ENCODE results near the gene CRP.

CRP gene, protein sequence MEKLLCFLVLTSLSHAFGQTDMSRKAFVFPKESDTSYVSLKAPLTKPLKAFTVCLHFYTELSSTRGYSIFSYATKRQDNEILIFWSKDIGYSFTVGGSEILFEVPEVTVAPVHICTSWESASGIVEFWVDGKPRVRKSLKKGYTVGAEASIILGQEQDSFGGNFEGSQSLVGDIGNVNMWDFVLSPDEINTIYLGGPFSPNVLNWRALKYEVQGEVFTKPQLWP
- 0 reads per million in 9 experiments for total RNA-seq

DNA sequence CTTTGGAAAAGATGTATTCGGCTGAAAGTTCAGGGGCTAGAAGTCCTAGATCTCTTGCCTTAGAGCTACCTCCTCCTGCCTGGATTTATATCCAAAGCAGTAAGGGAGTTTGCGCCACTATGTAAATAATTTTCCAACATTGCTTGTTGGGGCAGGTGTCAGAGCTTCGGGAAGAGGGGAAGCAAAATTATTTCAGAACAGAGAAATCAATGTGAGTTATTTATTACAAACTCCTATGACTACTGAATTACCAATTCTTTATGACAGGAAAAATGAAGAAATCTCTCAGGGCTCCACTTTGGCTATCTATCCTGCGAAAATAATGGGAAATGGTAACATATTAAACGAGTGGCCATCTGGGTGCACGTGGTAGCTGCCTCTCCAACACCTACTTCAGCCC lies at the start of gene CRP:
CRP (minus strand) TSS at position 61 of the 400 bp plus-strand sequence. CDS start 104 bp downstream, outside the sequence.
- Mint-ChIP-seq H3K27me3 (peaks cover 50 to 71% of the 10 kb centered on the region in 2 donors), H3K27ac (no peak within 1 kb of the TSS), H3K4me1 (ENCODE audit: low read depth in 2 of 2) (no peaks in the 10 kb centered on the region), H3K36me3 (ENCODE audit: insufficient read depth) (peaks cover 3% of the 10 kb centered on the region), H3K9me3 (peaks cover 0 to 2% of the 10 kb centered on the region in 2 donors), H3K4me3 (no peak within 1 kb of the TSS)
- ATAC-seq (replicated peaks), result no peak
- no peak for DNase-seq

DNA sequence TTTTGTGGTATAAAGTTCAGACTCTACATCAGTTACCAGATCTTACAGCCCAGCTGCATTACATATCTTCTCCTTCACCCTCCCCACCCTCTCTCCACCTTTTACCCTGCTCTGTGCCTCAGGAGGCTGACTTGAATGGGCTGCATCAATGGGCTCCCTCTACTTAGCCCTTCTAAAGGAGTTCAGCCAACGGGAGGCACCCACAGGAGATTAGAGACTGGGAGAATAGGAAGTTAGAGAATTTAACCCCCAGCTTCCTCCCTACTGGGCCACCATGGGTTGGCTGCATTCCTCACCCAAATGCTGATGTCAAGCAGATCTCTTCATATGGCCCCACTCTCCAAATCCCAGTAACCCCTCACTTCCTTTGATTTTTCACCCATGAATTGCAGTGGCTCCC lies 49.3 kb upstream of the CRP start:
- no peak for ATAC-seq (replicated peaks)
- no peak overlapping the region for H3K27ac Mint-ChIP-seq
- H3K4me3 Mint-ChIP-seq, result no peak overlapping the region
- no peaks in the 10 kb centered on the region for H3K9me3 Mint-ChIP-seq
- H3K36me3 Mint-ChIP-seq (ENCODE audit: insufficient read depth), result no peaks in the 10 kb centered on the region
- no peaks in the 10 kb centered on the region for H3K4me1 Mint-ChIP-seq (ENCODE audit: low read depth in 2 of 2)
- peaks cover 19 to 51% of the 10 kb centered on the region in 2 donors for H3K27me3 Mint-ChIP-seq
- no peak for DNase-seq

GRCh38 chr1:159756397-159756796 lies 42.0 kb upstream of the CRP start:
- no peaks in the 10 kb centered on the region for H3K4me1 Mint-ChIP-seq (ENCODE audit: low read depth in 2 of 2)
- no peaks in the 10 kb centered on the region for H3K9me3 Mint-ChIP-seq
- DNase-seq, result no peak
- no peak overlapping the region for H3K27ac Mint-ChIP-seq
- H3K27me3 Mint-ChIP-seq, result peaks cover 21 to 34% of the 10 kb centered on the region in 2 donors
- H3K36me3 Mint-ChIP-seq (ENCODE audit: insufficient read depth), result no peaks in the 10 kb centered on the region
- ATAC-seq (replicated peaks), result no peak
- H3K4me3 Mint-ChIP-seq, result no peak overlapping the region

GRCh38 chr1:159755451-159756007 lies 41.1 kb upstream of the CRP start:
- Mint-ChIP-seq H3K27me3 (peaks cover 13 to 31% of the 10 kb centered on the region in 2 donors), H3K4me3 (no peak overlapping the region), H3K4me1 (ENCODE audit: low read depth in 2 of 2) (no peaks in the 10 kb centered on the region), H3K27ac (no peak overlapping the region), H3K36me3 (ENCODE audit: insufficient read depth) (no peaks in the 10 kb centered on the region), H3K9me3 (no peaks in the 10 kb centered on the region)
- ATAC-seq (replicated peaks), result no peak
- DNase-seq, result no peak

- ATAC-seq (replicated peaks) (no peak), DNase-seq (no peak)
- Mint-ChIP-seq H3K9me3 (no peaks in the 10 kb centered on the region), H3K36me3 (ENCODE audit: insufficient read depth) (no peaks in the 10 kb centered on the region), H3K27ac (no peak overlapping the region), H3K4me1 (ENCODE audit: low read depth in 2 of 2) (no peaks in the 10 kb centered on the region), H3K4me3 (no peak overlapping the region), H3K27me3 (peaks cover 15 to 31% of the 10 kb centered on the region in 2 donors)
Observed at GRCh38 chr1:159753386-159753785, 39.0 kb upstream of the CRP start.

GRCh38 chr1:159752135-159752580 lies 37.8 kb upstream of the CRP start:
- DNase-seq (no peak), ATAC-seq (replicated peaks) (no peak)
- Mint-ChIP-seq H3K4me3 (no peak overlapping the region), H3K4me1 (ENCODE audit: low read depth in 2 of 2) (no peaks in the 10 kb centered on the region), H3K27ac (no peak overlapping the region), H3K27me3 (peaks cover 20 to 31% of the 10 kb centered on the region in 2 donors), H3K9me3 (no peaks in the 10 kb centered on the region), H3K36me3 (ENCODE audit: insufficient read depth) (no peaks in the 10 kb centered on the region)

DNA sequence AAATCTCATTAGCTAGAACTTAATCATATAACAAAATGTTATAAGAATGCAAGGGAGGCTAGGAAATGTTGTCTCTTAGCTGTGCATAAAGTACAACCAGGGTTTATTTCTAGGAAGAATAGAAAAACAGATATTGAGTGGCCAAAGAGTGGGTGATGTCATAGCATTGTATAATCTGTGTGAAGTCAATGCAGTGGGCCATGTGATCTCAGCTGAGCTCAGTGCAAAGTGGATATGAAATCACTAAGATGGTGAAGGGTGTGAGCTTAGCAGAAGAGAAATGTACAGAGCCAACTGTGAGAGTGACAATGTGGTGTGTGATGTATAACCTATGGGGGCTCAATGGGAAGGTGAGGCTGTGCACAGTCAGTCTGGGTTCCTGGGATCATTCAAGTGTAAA lies 36.6 kb upstream of the CRP start:
- Mint-ChIP-seq H3K4me3 (no peak overlapping the region), H3K4me1 (ENCODE audit: low read depth in 2 of 2) (no peaks in the 10 kb centered on the region), H3K27me3 (peaks cover 14 to 31% of the 10 kb centered on the region in 2 donors), H3K9me3 (no peaks in the 10 kb centered on the region), H3K36me3 (ENCODE audit: insufficient read depth) (no peaks in the 10 kb centered on the region), H3K27ac (no peak overlapping the region)
- DNase-seq, result no peak
- ATAC-seq (replicated peaks), result no peak

- Mint-ChIP-seq H3K27ac (no peak overlapping the region), H3K4me1 (ENCODE audit: low read depth in 2 of 2) (no peaks in the 10 kb centered on the region), H3K27me3 (peaks cover 14 to 31% of the 10 kb centered on the region in 2 donors), H3K4me3 (no peak overlapping the region), H3K9me3 (no peaks in the 10 kb centered on the region), H3K36me3 (ENCODE audit: insufficient read depth) (no peaks in the 10 kb centered on the region)
- no peak for DNase-seq
- ATAC-seq (replicated peaks), result no peak
Observed at GRCh38 chr1:159750621-159751020, 36.2 kb upstream of the CRP start.

DNA sequence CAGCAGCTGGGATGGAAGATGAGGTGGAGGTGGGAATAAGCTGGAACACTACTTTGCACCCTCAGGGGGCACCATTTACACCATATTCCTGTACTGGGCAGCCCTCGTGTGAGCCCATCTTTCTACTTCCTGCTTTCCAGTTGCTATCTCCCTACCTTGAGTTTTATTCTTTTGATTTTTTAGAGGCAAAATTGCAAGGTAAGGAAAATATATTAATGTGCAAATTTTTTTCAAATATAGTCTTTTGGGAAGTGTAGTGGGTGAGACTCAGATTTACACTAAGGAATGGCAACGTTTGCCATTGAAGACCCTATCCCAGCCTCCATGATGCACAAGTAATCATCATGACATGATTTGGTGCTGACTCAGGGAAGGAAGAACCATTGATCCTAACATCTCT lies 35.2 kb upstream of the CRP start:
- no peak overlapping the region for H3K27ac Mint-ChIP-seq

DNA sequence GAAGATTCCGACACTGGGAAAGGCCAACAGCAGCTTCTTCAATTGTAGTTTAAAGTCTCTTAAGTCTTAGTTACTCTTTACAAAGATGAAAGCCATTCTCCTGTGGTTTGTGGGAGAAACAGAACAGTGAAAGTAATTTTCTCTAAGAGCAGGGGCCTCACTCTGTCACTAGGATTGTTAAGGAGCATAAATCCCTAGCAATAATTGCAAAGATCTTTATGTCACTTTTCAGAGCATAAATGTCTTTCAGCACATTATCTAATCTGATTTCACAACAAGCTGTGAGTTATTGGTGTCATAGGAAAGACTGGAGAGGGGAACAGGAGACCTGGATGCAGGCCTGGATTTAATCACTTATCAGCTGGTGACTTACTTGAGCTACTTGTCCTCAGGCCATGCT lies 34.0 kb upstream of the CRP start:
- DNase-seq, result no peak
- peaks cover 29 to 41% of the 10 kb centered on the region in 2 donors for H3K27me3 Mint-ChIP-seq

More for the DNA sequence above, 35.2 kb upstream of the CRP start:
- peaks cover 19 to 35% of the 10 kb centered on the region in 2 donors for H3K27me3 Mint-ChIP-seq
- DNase-seq (no peak), ATAC-seq (replicated peaks) (no peak)
- H3K4me3 Mint-ChIP-seq, result no peak overlapping the region
- H3K4me1 Mint-ChIP-seq (ENCODE audit: low read depth in 2 of 2), result no peaks in the 10 kb centered on the region
- no peaks in the 10 kb centered on the region for H3K9me3 Mint-ChIP-seq
- no peaks in the 10 kb centered on the region for H3K36me3 Mint-ChIP-seq (ENCODE audit: insufficient read depth)

GRCh38 chr1:159746666-159747065 lies 32.3 kb upstream of the CRP start:
- Mint-ChIP-seq H3K9me3 (peaks cover 0 to 3% of the 10 kb centered on the region in 2 donors), H3K4me1 (ENCODE audit: low read depth in 2 of 2) (no peaks in the 10 kb centered on the region), H3K4me3 (no peak overlapping the region), H3K27ac (no peak overlapping the region), H3K36me3 (ENCODE audit: insufficient read depth) (no peaks in the 10 kb centered on the region), H3K27me3 (peaks cover 37 to 41% of the 10 kb centered on the region in 2 donors)
- no peak for DNase-seq
- no peak for ATAC-seq (replicated peaks)

More for the DNA sequence above, 34.0 kb upstream of the CRP start:
- no peaks in the 10 kb centered on the region for H3K9me3 Mint-ChIP-seq
- no peaks in the 10 kb centered on the region for H3K36me3 Mint-ChIP-seq (ENCODE audit: insufficient read depth)
- H3K27ac Mint-ChIP-seq, result no peak overlapping the region
- no peak for ATAC-seq (replicated peaks)
- no peak overlapping the region for H3K4me3 Mint-ChIP-seq
- H3K4me1 Mint-ChIP-seq (ENCODE audit: low read depth in 2 of 2), result no peaks in the 10 kb centered on the region

DNA sequence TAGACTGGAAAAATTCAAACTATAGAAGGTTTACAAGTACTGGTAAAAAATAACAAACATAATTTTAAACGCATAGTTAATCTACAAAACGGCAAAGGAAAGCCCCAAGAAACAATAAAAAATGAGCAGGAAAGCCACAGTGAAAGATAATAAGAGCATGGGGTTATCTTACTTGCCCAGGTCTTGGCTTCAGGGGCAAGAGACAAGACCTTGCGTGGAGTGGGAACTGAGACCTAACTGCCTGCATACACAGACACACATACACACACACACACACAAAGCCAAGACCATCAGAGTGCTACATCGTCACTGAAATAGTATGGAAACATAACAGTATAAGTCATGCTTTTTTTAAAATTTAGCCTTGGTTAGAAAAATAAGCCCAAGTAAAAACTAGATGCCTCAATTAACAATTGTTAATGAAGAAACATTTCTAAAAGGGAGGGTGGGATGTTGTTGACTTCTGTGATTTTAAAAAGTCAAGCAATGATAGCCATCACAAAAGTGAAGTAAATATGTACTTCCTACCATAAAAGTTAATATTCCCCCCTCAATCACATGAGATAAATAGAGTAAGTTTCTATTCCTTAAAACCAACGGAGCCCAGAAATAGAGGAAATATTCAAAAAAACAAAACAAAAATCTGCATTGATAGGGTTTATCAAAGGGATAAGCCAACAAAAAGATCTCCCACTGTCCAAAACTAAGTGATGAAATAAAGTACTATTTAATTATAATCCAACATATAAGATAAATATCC lies 29.4 kb upstream of the CRP start:
- Mint-ChIP-seq H3K36me3 (ENCODE audit: insufficient read depth) (peaks cover under 1% of the 10 kb centered on the region), H3K27me3 (peaks cover 45 to 56% of the 10 kb centered on the region in 2 donors), H3K4me3 (no peak overlapping the region), H3K27ac (no peak overlapping the region), H3K4me1 (ENCODE audit: low read depth in 2 of 2) (no peaks in the 10 kb centered on the region), H3K9me3 (peaks cover 0 to 3% of the 10 kb centered on the region in 2 donors)
- no peak for DNase-seq
- ATAC-seq (replicated peaks), result no peak

- H3K27me3 Mint-ChIP-seq, result peaks cover 24 to 50% of the 10 kb centered on the region in 2 donors
- H3K9me3 Mint-ChIP-seq, result peaks cover 0 to 3% of the 10 kb centered on the region in 2 donors
Observed at GRCh38 chr1:159737238-159737916, 23.0 kb upstream of the CRP start.

More at GRCh38 chr1:159737238-159737916, 23.0 kb upstream of the CRP start:
- H3K4me1 Mint-ChIP-seq (ENCODE audit: low read depth in 2 of 2), result no peaks in the 10 kb centered on the region
- peaks cover 3% of the 10 kb centered on the region for H3K36me3 Mint-ChIP-seq (ENCODE audit: insufficient read depth)
- no peak overlapping the region for H3K27ac Mint-ChIP-seq
- H3K4me3 Mint-ChIP-seq, result no peak overlapping the region
- DNase-seq (no peak), ATAC-seq (replicated peaks) (no peak)
